GM18502 (cell line): ENCODE results near the gene LRMDA.

Source experiments
- ATAC-seq: cut with Tn5 transposase; IDR thresholded peaks from one replicate; pipeline ENCODE4 v1.9.1; 2021; ENCODE audit warnings: mild to moderate bottlenecking; ENCODE audit not compliant: unreplicated experiment, poor library complexity

The LRMDA gene

DNA sequence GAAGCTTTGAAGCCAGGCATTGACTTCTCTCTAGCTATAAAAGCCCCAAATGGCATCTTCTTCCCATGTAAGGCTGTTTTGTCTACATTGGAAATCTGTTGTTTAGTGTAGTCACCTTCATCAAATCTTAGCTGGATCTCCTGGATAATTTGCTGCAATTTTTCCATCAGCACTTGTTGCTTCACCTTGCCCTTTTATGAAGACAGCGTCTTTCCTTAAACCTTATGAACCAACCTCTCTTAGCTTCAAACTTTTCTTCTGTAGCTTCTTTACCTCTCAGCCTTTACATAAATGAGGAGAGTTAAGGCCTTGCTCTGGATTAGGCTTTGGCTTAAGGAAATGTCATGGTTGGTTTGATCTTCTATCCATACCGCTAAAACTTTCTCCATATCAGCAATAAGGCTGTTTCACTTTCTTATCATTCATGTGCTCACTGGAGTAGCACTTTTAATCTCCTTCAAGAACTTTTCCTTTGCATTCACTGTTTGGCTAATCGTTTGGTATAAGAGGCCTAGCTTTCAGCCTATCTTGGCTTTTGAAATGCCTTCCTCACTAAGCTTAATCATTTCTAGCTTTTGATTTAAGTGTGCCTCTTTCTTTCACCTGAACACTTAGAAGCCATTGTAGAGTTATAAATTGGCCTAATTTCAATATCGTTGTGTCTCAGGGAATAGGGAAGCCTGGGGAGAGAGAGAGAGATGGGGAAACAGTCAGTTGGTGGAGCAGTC is 803.2 kb downstream of the LRMDA start:
- ATAC-seq = no peak

DNA sequence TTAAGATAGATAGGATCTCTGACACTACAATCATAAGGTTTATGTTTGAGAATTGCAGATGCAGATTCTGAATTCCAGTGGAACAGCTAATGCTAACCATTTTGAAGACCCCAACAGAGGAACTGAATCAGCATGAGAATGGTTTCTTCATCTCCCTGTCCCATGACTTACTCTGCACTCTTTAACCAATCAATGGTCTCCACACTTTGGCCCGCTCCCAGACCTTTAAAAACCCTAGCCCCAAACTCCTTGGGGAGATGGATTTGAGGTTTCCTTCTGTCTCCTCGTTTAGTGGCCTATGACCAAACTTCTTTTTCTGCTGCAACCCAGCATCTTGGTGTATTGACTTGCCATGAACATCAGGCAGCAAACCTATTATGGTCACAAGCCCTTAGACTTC is 804.9 kb downstream of the LRMDA start:
- ATAC-seq = no peak

DNA sequence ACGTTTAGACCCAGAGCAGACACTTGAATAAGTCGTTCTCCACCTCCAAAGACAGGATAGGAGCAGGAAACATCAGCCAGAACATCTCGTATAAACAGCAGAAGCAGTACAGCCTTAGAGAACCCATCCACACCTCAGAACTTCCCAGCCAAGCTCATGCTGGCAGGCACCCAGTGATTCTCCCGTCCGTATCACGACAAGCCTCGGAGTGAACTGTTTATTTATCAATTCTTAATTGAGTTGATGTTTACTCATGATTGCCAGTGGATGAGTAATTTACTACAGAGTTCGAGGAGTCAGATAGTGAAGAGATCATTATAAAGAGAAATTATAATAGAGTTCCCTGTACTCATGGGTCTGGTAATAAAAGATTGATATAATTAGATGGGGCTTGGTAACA is 811.5 kb downstream of the LRMDA start:
- no peak for ATAC-seq

DNA sequence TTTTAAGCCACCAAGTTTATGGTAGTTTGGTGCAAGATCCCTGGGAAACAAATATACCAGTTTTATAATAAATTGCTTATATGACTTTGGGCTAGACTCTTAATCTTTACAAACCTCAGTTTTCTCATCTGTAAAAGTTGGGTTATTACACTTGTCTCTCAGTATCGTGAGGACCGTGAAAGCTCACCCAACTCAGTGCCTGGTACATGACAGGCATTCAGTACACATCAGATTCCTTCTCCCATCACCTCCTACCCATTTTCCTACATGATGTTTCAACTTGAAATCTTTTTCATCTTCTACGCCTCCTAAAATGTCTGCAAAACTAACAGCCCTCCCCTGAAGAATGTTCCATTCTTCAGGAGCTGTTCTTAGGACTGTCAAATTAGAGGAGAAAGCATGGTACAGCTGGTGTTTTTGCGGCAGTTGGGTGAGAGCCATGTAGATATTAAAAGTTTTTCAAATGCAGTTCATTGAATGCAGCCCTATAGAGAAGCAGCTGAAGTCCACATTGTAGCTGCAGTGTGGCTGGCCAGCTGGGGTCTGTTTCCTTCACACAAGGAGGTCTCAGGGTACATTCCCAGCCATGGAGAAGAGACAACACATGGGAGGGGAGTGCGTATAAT is 812.8 kb downstream of the LRMDA start:
- no peak for ATAC-seq

DNA sequence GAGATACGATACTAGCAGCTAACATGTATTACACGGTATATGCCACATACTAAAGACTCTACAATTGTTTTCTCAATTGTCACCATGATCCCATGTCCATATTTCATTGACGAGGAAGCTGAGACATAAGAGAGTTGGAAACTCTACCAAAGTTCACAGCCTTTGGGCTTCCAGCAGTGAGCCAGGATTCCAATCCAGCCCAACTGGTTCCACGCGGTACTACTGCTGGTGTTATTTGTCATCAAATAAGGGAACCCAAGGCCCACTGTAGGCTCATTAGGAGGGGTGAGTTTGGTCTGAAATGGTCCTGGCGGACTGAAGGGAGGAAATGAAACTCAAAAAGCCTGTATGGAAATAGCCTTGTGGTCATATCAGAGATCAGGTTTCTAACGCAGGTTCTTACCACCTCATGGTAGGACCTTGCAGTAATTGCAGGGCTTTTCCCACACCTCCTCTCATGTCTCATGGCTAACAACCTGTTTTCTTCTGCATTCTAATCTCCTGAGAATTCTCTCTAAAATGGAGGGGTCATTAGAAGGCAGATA is 814.6 kb downstream of the LRMDA start:
- ATAC-seq = no peak

DNA sequence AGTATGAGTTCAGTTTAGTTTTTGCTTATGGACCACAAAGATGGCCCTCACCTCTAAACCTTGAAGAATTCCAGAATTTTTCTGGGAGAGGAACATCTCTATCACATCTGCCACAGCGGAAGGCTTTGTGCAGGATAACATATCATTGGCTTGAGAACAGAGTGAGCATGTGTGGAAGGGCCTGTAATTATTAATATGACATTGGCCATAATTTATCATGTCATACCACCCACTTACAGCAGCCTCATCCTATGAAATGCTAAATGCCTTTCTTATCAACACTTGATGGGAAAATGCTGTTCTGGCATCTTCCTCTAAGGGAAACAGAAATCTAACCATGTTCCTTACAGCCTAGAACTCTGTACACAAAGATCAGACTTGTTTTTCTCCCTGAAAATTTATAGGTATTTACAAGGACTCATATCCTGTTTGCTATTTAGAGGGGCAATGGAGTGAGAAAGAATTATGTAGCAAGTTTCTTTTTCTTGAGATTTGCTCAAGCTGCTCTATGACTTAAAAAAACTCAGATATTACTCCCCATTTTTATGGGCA is 817.3 kb downstream of the LRMDA start:
- ATAC-seq = no peak

DNA sequence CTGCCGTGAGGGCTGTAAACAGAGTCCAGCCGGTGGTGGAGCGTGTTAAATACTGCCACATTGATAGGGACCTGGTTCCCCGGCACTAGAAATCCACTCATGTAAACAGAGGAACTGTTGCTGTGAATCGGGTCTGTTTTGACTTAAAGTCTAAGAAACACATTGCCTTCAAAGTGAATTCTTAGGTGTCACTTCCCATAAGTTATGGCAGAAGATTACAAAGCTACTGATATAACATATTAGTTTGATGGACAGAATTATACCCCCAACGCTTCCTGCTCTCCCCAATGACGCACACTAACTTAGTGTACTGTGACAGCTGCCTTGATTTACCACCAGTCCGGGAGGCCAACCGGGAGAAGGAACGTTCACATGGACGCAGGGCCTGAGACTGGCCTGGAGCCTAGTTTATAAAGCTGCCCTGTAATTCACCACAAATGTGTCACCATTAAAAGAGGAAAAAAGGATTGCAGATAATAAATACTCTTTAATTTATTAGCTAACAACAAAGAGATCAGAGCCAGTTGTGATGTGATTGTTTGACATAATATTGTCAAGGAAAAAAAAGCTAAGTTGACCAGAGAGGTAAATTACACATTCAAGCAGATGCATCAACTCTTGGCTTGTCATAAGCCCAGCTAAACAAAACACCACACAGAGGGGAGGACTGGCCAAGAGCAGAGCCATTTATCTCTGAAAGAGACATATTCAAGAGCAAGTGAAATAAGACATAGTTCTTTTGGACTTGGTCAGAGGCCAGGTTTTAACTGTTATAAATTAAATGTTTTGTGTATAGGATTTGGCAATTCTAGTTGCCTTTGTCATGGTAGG is 820.6 kb downstream of the LRMDA start:
- ATAC-seq = no peak

DNA sequence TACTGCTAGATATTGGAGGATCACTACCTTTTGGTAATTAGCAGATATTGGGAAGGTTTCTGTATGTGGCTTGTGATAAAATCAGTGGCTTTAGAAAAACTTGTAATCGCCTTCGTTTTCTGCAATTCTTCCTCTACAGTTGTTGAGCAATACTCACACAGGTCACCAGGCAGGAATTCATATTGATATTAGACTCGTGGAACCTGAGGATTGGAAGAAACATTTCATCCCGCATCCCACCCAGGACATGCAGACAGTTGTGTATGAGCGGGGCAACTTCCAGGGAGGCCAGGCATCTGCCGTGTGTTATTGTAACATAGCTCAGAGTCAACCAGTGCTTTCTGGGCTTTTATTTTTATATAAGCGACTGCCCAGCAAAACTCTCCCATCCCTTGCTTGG is 821.3 kb downstream of the LRMDA start:
- ATAC-seq = no peak

DNA sequence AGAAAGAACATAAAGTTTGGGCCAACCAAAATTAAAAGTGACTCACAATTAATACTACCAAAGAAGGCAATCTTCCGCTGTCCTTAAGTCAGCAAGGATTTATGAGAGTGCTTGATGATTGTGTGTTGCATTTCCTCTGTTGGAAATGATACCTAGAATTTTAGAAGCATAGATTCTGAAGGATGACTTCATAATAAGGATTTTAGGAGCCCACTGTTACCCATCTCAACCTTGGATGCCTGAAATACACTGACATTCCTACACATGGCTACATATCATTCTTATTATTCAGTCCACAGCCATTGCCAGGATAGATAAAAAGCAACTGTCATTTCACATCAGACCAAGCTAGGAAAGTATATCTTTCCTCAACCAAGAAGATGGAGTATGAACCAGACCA is 823.8 kb downstream of the LRMDA start:
- ATAC-seq = no peak

DNA sequence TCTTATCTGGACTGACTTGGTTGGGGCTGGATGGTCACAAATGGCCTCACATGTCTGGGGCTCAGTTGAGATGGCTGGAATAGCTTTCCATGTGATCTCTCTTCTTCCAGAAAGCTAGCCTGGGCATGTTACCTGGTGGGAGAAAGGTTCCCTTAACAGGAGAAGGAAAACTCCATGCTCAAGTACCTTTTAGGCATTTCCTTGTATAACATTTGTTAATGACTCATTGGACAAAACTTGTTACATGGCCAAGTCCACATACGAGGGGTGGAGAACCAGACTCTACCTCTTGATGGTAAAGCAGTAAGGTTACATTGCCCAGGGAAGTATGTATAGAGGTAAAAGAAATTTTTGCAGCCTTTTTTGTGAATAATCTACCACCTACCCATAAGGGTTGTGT is 826.4 kb downstream of the LRMDA start:
- ATAC-seq = no peak

DNA sequence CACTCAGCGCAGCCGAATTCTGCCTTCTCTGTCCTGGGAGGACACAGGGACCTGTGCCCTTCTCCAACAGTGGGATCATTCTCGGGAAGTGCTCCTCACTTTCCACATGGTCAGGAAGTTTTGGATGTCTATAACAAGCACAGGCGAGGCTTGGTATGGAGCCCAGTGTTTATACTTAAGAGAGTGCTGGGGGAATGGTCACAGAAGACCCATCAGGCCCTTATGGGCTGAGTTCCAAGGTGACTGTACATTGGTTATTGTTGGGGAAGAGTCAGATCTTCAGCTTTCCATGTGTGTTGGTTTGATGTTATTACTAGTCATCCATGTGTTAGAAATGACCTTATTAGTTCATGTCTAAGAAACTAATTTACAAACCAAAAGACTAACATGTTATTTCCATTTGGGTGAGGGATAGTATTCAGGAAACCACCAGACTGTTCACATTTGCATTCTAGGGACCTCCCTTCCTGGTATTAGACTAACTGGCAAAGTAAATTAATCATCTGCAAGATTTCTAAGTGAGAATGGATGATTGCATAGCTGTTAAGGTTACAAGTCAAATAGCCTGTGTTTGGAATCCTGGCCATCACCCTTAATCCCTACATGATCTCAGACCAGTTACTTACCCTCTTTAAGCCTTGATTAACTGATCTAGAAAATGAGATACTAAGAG is 834.2 kb downstream of the LRMDA start:
- no peak for ATAC-seq

DNA sequence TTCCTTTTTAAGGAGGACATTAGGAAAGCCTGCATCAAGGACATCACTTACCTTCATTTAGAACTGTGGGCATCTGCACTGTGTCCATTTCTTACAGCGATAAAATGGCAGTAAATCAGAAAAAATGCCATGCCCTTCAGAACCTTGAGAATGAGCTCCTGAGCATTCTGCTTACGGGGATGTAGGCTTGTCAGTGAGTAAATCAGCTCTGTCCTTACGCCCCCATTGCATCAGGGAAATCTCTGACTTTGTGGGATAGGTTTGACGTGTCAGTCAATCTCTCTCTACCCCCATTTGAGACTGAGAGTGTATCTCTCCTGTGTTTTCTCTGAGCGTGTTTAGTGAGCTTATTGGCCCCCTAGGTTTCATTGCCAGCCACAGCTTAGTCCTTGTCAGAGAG is 837.1 kb downstream of the LRMDA start:
- no peak for ATAC-seq

DNA sequence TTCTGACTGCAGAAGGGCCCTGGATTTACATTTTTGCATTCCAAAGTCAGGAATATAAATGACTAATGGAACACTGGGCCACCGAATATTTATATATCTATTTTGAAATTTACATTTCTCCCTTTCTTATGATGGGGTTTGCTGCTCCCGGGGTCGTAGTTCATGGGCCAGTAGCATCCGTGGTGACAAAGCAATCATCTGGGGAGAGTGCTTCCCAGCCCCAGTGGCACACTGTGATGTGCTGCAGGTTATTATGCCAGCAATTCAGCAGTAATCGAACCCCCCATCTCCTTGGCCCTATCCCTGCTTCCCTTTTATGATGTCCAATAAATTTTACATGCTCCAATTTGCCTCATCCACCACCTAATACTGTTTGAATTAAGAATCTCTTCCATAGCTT is 837.5 kb downstream of the LRMDA start:
- no peak for ATAC-seq

DNA sequence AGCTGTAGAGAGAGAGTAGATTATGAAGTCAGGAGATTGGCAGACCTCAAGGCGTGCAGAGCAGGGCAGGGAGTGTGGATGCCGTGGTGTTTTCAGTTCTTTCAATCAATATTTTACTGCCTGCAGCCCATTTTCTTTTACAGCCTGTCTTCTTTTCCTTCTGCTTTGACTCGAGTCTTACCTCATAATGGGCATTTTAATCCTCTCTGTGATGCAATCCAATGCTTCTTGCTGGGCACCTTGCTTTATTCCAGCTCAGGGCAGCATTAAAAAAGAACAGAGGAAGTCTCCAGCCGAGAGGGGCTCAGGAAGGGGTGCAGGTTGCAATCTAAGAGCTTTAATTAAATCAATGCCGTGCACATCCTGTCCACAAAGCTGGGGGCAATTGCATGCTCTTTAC is 839.0 kb downstream of the LRMDA start:
- ATAC-seq = no peak

DNA sequence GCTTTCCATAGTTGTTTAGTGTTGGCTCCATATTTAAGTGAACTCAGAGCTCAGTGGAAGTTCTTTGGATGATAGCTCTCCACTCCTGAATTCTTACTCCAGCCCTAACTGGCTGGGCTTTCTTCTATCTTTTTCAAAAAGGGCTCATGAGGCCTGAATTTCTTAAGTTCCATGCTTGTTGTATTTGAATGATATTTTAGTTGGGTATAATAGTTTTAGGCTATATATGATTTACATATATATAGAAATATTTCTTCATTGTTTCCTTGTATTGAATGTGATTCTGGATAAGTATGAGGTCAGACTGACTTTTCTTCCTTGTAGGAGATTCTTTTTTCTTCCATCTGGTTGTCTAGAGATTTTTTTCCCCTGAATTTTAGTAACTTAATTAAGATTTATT is 843.5 kb downstream of the LRMDA start:
- no peak for ATAC-seq

DNA sequence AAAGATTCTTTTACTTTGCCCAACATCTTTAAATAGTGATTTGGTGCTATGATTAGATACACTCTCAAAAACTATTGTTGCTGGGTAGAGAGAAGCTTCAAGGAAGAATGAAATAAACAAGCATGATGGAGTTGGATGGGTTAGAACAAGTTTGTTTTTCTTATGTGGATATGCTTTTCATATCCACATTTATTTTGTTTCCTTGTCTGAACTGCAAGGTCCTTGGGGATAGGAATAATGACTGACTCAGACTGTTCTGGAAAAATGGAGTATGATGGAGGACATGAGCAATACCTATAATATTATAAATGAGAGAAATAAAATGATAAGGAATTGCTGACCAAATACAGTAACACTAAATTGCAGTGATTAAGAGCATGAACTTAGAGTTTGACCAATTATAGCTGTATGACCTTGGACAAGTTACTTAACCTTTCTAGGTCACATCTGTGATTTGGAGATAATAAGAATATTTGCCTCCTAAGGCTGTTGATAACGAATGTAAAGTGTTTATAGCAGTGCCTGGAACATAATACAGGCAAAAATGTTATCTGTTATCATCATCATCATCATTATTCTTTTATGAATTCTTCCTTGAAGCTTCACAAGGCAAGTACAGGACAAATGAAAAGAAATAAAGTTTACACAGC is 847.5 kb downstream of the LRMDA start:
- ATAC-seq = no peak

DNA sequence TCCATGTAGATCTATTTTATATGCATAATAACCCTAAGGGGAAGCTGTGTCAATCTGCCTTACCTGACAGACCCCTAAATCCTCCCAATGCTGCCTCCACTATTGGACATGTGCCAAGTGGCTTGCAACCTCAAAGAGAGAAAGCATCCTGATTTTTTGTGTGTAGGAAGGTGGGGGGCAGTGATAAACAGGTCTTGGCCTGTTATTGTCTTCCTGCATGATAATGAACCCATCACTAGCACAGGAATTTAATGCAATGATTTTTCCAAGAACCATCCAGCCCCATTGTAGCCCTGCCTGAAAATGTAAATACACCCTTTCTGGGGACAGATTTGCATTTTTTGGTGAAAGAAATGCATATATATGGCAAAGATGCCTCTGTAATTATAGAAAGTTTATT is 850.2 kb downstream of the LRMDA start:
- ATAC-seq = no peak

DNA sequence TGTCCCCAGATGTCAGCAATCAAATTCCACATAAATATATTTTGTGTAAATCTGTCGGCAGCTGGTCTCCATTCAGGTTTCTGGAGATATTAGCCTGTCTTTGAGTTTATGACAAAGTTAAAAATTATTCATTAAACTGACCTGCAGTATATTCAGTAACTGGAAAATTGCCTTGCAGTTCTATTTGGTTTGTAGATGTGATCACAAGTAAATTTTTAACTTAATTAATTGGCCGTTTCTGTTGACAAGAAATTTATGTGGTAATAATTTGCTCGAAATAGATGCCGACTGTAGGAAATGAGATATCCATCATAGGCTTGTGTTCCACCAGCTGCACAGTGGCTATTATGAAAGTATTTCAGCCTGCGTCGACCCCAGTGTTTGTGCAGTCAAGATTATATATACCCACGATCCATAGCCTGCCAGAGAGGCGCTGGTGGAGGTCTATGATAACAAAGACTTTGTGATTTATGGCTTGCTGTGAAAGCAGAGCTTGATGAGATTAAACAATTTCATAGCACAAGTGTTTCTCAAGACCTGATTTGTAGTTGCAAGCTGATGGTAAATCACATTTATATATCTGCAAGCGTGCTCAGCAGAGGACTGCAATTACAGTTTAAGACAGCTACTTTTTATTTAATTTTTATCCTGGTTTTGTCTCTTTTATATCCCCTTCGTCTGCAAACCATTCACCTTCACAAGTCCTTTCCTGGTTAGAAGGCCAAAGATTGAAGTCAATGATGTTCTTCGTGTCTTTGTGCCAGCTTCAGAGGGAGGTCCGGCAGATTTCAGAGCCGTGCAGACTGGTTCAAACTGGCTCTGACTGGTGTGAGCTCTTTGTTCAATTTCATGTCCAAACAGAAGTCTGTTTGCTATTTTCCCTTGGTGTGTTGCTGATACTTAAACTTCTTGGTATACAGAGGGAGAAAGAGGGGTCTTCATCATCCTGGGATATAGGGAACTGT is 850.9 kb downstream of the LRMDA start:
- ATAC-seq = no peak

DNA sequence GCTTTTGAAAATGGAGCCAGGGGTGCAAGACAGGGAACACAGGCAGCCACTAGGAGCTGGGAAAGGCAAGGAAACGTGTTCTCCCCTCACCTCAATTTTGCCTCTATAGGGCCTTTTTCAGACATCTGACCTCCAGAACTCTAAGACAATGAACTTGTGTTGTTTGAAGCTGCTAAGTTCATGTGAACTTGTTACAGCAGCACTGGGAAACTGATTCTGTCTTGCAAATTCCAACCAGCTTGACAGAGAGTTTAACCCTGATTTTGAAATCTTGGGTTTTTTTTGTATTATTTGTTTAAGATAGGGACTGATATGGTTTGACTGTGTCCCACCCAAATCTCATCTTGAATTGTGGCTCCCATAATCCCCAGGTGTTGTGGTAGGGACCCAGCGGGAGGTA is 852.9 kb downstream of the LRMDA start:
- no peak for ATAC-seq
